Hematopoietic multipotent progenitor cell treated with erythropoietin and hydrocortisone succinate and interleukin-3 and kit ligand, for 17 days (in vitro differentiated cells): Measurements from ENCODE around the gene SRSF6.
"Not testable (repeated sequence)": the region's sequence is repeated elsewhere in the genome, so short reads cannot be mapped to it uniquely, and the experiment has no call there.

Experiments
- DNase-seq: peaks from one replicate; pipeline ENCODE4 v3.0.0-alpha.2; 2015; ENCODE audit warnings: low spot score

Gene SRSF6

GRCh38 chr20:43457640-43458421 is at the start of gene SRSF6:
Gene SRSF6, plus strand, starts transcription at chr20:43457896. Its CDS starts 138 bp downstream, at chr20:43458034.
- DNase-seq: peak; percentile 94

- DNase-seq: peak; percentile 9
Observed at GRCh38 chr20:43408848-43409576, 48.7 kb upstream of the SRSF6 start.

DNA sequence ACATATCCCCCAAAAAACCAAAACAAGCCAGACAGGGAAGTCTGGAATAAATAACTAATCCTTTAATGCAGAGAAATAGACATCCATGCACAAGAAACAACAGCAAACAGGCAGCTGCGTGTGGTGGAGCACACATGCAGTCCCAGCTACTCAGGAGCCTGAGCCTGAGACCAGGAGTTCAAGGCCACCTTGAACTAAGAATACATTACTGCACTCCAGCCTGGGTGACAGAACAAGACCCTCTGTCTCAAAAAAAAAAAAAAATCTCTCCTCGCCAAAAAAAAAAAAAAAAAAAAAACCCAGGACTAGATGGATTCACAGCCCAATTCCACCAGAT is 48.2 kb upstream of the SRSF6 start:
- no peak for DNase-seq

GRCh38 chr20:43415661-43416430 is 41.9 kb upstream of the SRSF6 start:
- no peak for DNase-seq

GRCh38 chr20:43416591-43417228 is 41.0 kb upstream of the SRSF6 start:
- no peak for DNase-seq

DNA sequence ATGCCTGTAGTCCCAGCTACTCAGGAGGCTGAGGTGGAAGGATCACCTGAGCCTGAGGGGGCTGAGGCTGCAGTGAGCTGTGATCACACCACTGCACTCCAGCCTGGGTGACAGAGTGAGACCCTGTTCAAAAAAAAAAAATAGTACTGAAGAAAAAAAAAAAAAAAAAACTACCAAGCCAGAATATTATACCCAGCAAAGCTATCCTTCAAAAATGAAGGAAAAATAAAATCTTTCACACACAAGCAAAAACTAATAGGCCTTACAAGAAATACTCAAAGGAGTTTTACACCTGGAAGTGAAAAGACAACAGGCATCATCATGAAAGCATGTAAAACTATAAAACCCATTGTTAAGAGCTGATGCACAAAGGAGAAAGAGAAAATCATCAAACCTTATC is 37.5 kb upstream of the SRSF6 start:
- DNase-seq: no peak

- not testable (repeated sequence) for DNase-seq
Observed at GRCh38 chr20:43420913-43421312, 36.8 kb upstream of the SRSF6 start.

DNA sequence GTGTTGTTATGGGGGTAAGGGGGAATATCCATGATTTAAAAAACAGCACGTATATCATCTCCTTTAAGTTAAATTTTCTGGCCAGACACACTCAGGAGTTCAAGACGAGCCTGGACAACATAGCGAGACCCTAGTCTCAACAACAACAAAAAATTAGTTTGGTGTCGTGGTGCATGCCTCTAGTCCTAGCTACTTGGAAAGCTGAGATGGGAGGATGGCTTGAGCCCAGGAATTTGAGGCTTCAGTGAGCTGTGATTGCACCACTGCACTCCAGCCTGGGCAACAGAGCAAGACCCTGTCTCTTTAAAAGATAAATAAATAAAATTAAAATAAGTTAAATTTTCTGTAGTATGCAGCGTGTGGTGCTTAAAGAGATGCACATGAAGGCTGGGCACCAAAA is 31.5 kb upstream of the SRSF6 start:
- DNase-seq: no peak

DNA sequence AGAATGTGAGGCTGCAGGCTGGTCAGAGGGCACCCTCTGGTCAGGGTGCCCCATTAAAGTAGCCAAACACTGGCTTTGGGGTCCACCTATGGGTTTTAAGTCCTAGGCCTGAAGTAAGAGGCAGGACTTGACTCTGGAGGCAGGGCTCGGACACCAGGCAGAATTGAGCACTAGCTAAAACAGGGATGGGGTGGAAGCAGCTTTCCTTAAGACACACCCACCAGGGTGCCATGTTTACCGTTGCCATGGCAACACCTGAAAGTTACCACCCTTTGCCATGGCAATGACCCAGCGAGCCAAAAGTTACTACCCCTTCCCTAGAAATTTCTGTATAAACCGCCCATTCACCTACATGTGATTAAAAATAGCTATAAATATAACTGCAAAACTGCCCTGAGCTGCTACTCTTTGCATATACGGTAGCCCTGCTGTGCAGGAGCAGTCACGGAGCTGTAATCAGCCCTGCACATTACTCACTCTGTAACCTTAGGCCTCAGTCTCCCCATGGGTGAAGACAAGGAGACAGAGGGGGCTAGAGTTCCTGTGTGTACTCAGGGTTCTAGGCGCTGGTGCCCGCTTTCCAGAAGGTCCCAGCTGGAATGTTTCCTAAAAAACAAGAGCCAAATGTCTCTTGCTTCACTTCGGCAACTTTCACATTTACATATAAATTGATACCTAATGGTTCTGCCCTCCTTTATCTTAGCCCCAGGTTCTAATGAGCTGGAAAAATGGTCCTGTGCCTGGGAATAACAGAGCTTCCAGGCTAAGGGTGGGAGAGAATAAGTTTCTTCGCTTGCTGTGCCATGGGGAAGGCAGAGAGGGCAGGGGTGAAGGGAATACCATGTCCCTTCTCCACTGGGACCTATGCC is 27.2 kb upstream of the SRSF6 start:
- DNase-seq: no peak

- no peak for DNase-seq
Observed at GRCh38 chr20:43431134-43431519, 26.6 kb upstream of the SRSF6 start.

DNA sequence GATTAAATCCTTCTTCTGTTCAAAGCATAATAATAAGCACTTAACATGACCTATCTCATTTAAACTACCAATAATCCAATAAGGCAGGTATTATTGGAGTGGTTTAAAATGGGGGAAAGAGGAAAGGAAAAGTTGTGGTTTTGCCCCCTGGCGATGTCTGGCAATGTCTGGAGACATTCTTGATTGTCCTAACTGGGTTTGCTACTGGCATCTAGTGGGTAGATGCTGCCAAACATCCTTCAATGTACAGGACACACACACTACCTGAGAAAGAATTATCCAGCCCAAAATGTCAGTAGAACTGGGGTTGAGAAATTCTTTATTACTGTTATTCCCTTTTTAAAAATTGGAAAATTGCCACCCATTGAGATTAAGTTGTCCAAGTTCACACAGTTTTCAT is 25.2 kb upstream of the SRSF6 start:
- no peak for DNase-seq

- no peak for DNase-seq
Observed at GRCh38 chr20:43433250-43433854, 24.3 kb upstream of the SRSF6 start.

- no peak for DNase-seq
Observed at GRCh38 chr20:43434565-43434964, 23.1 kb upstream of the SRSF6 start.

- DNase-seq: no peak
Observed at GRCh38 chr20:43438578-43439316, 18.9 kb upstream of the SRSF6 start.

DNA sequence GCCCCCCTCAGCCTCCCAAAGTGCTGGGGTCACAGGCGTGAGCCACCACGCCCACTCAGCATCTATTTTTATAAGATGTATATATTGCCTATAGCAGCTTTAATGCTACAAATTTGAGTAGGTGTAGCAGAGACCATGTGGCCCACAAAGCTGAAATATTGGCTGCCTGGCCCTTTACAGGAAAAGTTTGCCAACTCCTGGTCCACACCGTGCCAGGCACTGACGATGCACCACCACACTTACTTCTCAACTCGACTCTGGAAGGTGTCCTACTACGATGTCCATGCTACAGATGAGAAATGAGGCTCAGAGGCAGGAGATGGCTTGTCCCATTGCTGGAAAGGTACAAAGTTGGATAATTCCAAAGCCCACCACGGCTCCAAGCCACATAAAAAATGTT is 17.2 kb upstream of the SRSF6 start:
- no peak for DNase-seq

GRCh38 chr20:43442282-43442880 is 15.3 kb upstream of the SRSF6 start:
- no peak for DNase-seq

GRCh38 chr20:43444107-43444506 is 13.6 kb upstream of the SRSF6 start:
- no peak for DNase-seq

DNA sequence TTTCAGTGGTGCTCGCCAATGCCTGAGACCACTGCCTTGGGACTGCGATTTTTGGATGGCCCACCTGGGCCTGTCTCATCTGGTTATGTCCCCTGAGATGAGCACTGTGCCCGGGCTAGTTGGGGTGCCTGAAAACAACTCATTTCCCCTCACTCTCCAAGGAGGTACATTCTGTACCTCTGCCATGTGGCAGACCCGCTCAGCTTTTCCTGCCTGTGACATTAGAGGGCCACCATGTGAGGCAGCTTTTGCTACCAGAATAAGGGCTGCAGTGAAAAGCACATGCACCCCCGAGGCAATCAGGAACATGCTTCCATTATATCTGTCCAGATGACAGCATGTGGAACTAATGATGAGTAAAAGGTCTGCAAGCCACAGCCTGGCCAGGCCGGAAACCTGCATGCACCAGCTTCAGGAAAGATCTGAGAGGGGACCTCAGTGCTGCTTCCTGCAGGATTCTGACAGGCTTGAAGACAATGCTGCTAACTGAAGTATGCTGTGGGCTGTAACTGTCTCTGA is 11.3 kb upstream of the SRSF6 start:
- no peak for DNase-seq

DNA sequence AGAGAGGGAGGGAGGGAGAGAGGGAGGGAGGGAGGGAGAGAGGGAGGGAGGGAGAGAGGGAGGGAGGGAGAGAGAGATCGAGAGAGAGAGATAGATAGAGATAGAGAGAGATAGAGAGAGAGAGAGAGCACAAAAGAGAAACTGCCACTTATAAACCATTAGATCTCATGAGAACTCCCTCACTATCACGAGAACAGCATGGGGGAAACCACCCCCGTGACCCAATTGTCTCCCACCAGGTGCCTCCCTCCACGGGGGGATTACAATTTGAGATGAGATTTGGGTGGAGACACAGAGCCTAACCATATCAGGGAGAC is 9.3 kb upstream of the SRSF6 start:
- DNase-seq: not testable (repeated sequence)
